Fibroblast of mammary gland (primary cell): Measurements from ENCODE around the gene ELMOD3.
A peak's percentile ranks its signal among the peaks of the same experiment; 100 is the strongest.
"Not testable (repeated sequence)": the region's sequence is repeated elsewhere in the genome, so short reads cannot be mapped to it uniquely, and the experiment has no call there.

Experiments
- DNase-seq: peaks from one replicate; pipeline ENCODE4 v3.0.0-alpha.2; 2010; ENCODE audit warnings: low read depth
- H3K4me3 ChIP-seq: 2 replicates; pipeline ENCODE4 v1.5.1; 2011; ENCODE audit warnings: low read depth, mild to moderate bottlenecking, low read length, moderate library complexity; ENCODE audit not compliant: control insufficient read depth
- TF ChIP-seq, protein P1 (sequence below): conservative IDR thresholded peaks from 2 replicates; pipeline ENCODE4 v1.5.1; 2011; ENCODE audit warnings: low read depth, low read length, inconsistent platforms; ENCODE audit not compliant: control insufficient read depth, insufficient read depth

ELMOD3 gene

DNA sequence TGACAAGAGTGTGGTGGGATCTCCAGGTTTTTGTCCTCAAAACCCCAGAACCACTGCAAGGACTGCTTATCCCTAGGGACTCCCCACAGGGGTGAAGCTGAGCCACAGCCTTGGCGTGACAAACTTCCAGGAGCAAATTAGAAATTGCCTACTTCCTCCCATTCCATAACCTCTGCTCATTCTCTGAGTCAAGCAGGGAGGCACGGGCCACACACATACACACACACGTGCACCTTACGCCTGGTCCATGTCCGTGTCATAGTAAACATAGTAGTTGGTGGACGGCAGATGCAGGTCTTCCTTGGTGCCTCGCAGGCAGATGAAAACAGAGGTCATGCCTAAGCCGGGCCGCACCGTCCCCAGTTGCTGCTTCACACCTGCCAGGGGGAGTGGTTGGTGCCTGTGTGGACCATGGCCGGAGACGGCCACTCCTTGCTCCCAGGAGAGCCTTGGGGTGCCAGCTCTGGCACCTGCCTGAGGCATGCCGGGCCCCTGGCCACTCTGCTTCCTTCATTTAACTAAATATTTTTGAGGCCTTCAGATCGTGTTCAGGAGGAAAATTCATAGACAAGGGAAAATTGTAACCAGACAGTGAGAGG lies 10.1 kb upstream of the ELMOD3 start:
- DNase-seq, result no peak
- H3K4me3 ChIP-seq, result no peak overlapping the region
- TF ChIP-seq, protein P1, sequence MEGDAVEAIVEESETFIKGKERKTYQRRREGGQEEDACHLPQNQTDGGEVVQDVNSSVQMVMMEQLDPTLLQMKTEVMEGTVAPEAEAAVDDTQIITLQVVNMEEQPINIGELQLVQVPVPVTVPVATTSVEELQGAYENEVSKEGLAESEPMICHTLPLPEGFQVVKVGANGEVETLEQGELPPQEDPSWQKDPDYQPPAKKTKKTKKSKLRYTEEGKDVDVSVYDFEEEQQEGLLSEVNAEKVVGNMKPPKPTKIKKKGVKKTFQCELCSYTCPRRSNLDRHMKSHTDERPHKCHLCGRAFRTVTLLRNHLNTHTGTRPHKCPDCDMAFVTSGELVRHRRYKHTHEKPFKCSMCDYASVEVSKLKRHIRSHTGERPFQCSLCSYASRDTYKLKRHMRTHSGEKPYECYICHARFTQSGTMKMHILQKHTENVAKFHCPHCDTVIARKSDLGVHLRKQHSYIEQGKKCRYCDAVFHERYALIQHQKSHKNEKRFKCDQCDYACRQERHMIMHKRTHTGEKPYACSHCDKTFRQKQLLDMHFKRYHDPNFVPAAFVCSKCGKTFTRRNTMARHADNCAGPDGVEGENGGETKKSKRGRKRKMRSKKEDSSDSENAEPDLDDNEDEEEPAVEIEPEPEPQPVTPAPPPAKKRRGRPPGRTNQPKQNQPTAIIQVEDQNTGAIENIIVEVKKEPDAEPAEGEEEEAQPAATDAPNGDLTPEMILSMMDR, result no peak

DNA sequence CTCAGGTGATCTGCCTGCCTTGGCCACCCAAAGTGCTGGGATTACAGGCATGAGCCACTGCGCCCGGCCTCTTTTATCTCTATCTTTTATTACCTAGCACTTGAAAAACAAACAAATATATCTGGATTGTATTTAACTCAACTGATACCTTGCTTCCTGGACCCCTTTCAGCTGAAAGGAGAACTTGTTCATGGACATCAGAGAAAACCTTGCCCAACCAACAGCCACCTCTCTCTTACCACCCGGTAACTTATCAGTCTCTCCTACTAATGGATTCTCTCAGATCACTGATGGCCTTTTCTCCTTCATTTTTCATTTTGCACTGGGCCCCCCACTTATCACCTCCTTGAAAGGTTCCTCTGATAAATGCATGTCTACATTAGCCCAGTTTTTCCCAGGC lies 7.0 kb upstream of the ELMOD3 start:
- DNase-seq, result no peak
- TF ChIP-seq, protein P1, result no peak
- H3K4me3 ChIP-seq, result no peak overlapping the region

DNA sequence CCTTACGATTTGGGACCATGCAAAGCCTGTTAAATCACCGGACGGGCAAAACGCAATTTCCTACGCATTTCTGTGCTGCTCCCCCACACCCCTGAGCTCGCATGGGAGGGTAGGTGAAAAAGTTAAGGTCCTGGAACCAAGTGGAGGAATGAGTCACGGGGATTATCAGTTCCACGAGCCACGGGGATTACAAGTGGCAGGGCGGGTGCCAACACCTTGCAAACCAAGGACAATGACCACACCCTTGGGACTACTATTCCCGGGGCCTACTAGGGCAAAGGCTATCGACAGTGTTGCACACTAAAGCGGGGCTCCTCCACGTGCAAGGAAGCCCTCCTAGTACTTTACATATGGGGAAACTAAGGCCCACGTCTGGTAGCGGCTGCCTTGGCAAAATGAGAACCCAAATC lies 688 bp upstream of the ELMOD3 start:
- DNase-seq, result peak; percentile 47
- peak overlapping the region; percentile 99 for H3K4me3 ChIP-seq
- TF ChIP-seq, protein P1, result no peak

DNA sequence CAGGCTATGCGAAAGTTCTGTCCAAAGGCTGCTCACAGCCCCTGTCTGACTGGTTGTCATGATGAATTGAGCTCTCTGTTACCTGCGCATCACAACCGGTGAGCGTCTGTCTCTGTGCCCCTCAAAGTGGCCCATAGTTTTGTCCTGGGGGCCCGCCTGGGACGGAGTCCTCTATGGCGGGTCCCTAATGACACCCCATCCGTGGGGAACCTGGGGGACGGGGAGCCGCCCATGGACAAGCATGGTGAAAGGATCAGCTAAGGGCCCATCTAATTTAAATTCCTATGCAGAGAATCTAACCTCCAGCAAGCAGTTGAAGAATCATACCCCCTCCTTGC lies 473 bp downstream of the ELMOD3 start:
- DNase-seq, result no peak
- TF ChIP-seq, protein P1, result no peak
- peak overlapping the region; percentile 99 for H3K4me3 ChIP-seq

- TF ChIP-seq, protein P1, result no peak
- DNase-seq, result peak; percentile 30
- H3K4me3 ChIP-seq, result peak overlapping the region; percentile 99
Measured at GRCh38 chr2:85355521-85355920, 952 bp downstream of the ELMOD3 start.

DNA sequence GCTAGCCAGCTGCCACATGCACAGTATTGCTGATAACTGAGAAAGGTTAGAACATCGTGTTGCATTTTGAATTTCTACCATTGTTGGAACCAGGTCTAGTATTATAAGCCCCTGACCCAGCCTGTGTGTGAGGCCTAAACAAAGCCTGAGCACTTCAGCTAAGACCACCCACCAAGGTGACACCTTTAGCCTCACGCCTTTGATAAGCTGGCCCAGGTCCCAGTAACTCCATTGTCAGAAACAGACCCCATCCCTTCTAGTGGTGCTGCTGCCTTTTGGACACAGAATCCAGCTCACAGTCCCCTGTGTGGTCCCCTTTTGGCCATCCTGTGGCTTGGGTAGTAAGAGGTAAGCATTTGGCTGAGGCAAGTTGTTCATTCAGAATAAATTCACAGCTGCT lies 1.6 kb downstream of the ELMOD3 start:
- H3K4me3 ChIP-seq, result no peak overlapping the region
- TF ChIP-seq, protein P1, result no peak
- DNase-seq, result no peak

DNA sequence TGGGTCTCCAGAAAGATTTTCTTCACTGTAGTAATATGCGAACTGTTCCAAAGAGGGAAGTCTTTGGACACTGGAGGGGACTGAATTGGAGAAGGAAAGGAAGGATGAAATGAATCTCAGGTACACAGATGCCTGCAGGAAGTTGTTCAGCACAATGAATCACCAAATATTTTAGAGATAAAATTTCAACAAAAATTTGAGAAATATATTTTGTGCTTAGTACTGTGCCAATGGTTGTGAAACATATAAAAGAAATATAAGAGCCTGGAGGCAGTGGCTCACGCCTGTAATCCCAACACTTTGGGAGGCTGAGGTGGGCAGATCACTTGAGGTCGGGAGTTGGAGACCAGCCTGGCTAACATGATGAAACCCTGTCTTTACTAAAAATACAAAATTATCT lies 3.2 kb downstream of the ELMOD3 start:
- DNase-seq, result no peak
- H3K4me3 ChIP-seq, result no peak overlapping the region
- TF ChIP-seq, protein P1, result no peak

- DNase-seq, H3K4me3 ChIP-seq: not testable (repeated sequence)
Measured at GRCh38 chr2:85362653-85363387, 8.3 kb downstream of the ELMOD3 start.
